SK-N-MC (cell line): ENCODE measurements around the gene PTX3.

Experiments
- DNase-seq: peaks from one replicate; pipeline ENCODE4 v3.0.0-alpha.2; 2011; ENCODE audit warnings: low read depth, low spot score
- H3K27ac ChIP-seq: fragments of 200-600 bp; sonication (generic); 2 replicates; pipeline ENCODE4 v1.5.1; 2016; ENCODE audit warnings: mixed run types
- H3K36me3 ChIP-seq: fragments of 200-600 bp; sonication (generic); 2 replicates; pipeline ENCODE4 v1.6.1; 2017; ENCODE audit warnings: antibody characterized with exemption, low read length, mixed read lengths; ENCODE audit not compliant: insufficient read depth
- H3K4me3 ChIP-seq: fragments of 200-600 bp; sonication (generic); 2 replicates; pipeline ENCODE4 v1.5.1; 2016
- H3K9ac ChIP-seq: fragments of 200-600 bp; sonication (generic); 2 replicates; pipeline ENCODE4 v1.8.0; 2017; ENCODE audit warnings: mixed run types, mixed read lengths; ENCODE audit not compliant: insufficient read length
- H3K9me3 ChIP-seq: fragments of 200-600 bp; sonication (generic); 2 replicates; pipeline ENCODE4 v1.6.1; 2017; ENCODE audit warnings: low read depth, mild to moderate bottlenecking, antibody characterized with exemption, low read length, moderate library complexity, mixed read lengths
- EZH2 ChIP-seq: fragments of 200-600 bp; sonication (generic); IDR thresholded peaks from one replicate; pipeline ENCODE4 v1.6.1; 2017; ENCODE audit warnings: antibody characterized with exemption
- FOXP2 ChIP-seq: optimal IDR thresholded peaks from 2 replicates; pipeline ENCODE3; 2011; ENCODE audit warnings: mild to moderate bottlenecking, moderate library complexity; ENCODE audit not compliant: insufficient read depth; ENCODE audit errors: extremely low read length, control extremely low read depth
- POLR2AphosphoS5 ChIP-seq: IDR thresholded peaks from 2 replicates; pipeline ENCODE4 v1.6.1; 2012; ENCODE audit warnings: mild to moderate bottlenecking, low read depth, low read length, borderline replicate concordance

Gene PTX3

GRCh38 chr3:157459706-157460105 is 23.1 kb downstream of the PTX3 start:
- H3K4me3 ChIP-seq: no peak overlapping the region
- no peak overlapping the region for H3K9ac ChIP-seq
- H3K36me3 ChIP-seq: no peaks in the 10 kb centered on the region
- H3K27ac ChIP-seq: no peak overlapping the region
- H3K9me3 ChIP-seq: no peaks in the 10 kb centered on the region
- TF ChIP-seq FOXP2 (no peak), POLR2AphosphoS5 (no peak), EZH2 (no peak)
- DNase-seq: no peak

GRCh38 chr3:157460253-157460652 is 23.6 kb downstream of the PTX3 start:
- no peak overlapping the region for H3K9ac ChIP-seq
- H3K36me3 ChIP-seq: no peaks in the 10 kb centered on the region
- no peak overlapping the region for H3K4me3 ChIP-seq
- no peaks in the 10 kb centered on the region for H3K9me3 ChIP-seq
- H3K27ac ChIP-seq: no peak overlapping the region
- no peak for DNase-seq
- no peak for TF ChIP-seq FOXP2

- H3K27ac ChIP-seq: no peak overlapping the region
- TF ChIP-seq EZH2 (no peak), FOXP2 (no peak), POLR2AphosphoS5 (no peak)
- H3K4me3 ChIP-seq: no peak overlapping the region
- H3K9me3 ChIP-seq: no peaks in the 10 kb centered on the region
- H3K9ac ChIP-seq: no peak overlapping the region
- no peaks in the 10 kb centered on the region for H3K36me3 ChIP-seq
- no peak for DNase-seq
Observed at GRCh38 chr3:157463816-157464215, 27.2 kb downstream of the PTX3 start.

GRCh38 chr3:157464321-157464720 is 27.7 kb downstream of the PTX3 start:
- H3K4me3 ChIP-seq: no peak overlapping the region
- no peaks in the 10 kb centered on the region for H3K9me3 ChIP-seq
- no peak for DNase-seq
- H3K27ac ChIP-seq: no peak overlapping the region
- no peaks in the 10 kb centered on the region for H3K36me3 ChIP-seq
- H3K9ac ChIP-seq: no peak overlapping the region
- no peak for TF ChIP-seq EZH2
- TF ChIP-seq FOXP2: no peak
- TF ChIP-seq POLR2AphosphoS5: no peak

- H3K4me3 ChIP-seq: no peak overlapping the region
- no peak overlapping the region for H3K9ac ChIP-seq
- no peak for DNase-seq
- H3K9me3 ChIP-seq: no peaks in the 10 kb centered on the region
- no peak for TF ChIP-seq EZH2
- TF ChIP-seq FOXP2: no peak
- no peaks in the 10 kb centered on the region for H3K36me3 ChIP-seq
- no peak overlapping the region for H3K27ac ChIP-seq
Observed at GRCh38 chr3:157465741-157466140, 29.1 kb downstream of the PTX3 start.

GRCh38 chr3:157467200-157467599 is 30.6 kb downstream of the PTX3 start:
- no peak overlapping the region for H3K4me3 ChIP-seq
- H3K9me3 ChIP-seq: no peaks in the 10 kb centered on the region
- H3K27ac ChIP-seq: no peak overlapping the region
- DNase-seq: no peak
- TF ChIP-seq POLR2AphosphoS5: no peak
- TF ChIP-seq EZH2: no peak
- TF ChIP-seq FOXP2: no peak
- H3K9ac ChIP-seq: no peak overlapping the region
- no peaks in the 10 kb centered on the region for H3K36me3 ChIP-seq

GRCh38 chr3:157469561-157470294 is 33.1 kb downstream of the PTX3 start:
- no peaks in the 10 kb centered on the region for H3K9me3 ChIP-seq
- H3K9ac ChIP-seq: no peak overlapping the region
- no peak overlapping the region for H3K27ac ChIP-seq
- H3K36me3 ChIP-seq: no peaks in the 10 kb centered on the region
- TF ChIP-seq POLR2AphosphoS5: no peak
- no peak for TF ChIP-seq FOXP2
- TF ChIP-seq EZH2: no peak
- no peak overlapping the region for H3K4me3 ChIP-seq
- no peak for DNase-seq

- no peak overlapping the region for H3K27ac ChIP-seq
- no peak overlapping the region for H3K4me3 ChIP-seq
- H3K9me3 ChIP-seq: no peaks in the 10 kb centered on the region
- no peak overlapping the region for H3K9ac ChIP-seq
- no peak for DNase-seq
- TF ChIP-seq EZH2 (no peak), POLR2AphosphoS5 (no peak), FOXP2 (no peak)
- H3K36me3 ChIP-seq: no peaks in the 10 kb centered on the region
Observed at GRCh38 chr3:157471064-157471463, 34.4 kb downstream of the PTX3 start.

- Histone ChIP-seq H3K9me3 (no peaks in the 10 kb centered on the region), H3K4me3 (no peak overlapping the region), H3K36me3 (no peaks in the 10 kb centered on the region), H3K27ac (no peak overlapping the region), H3K9ac (no peak overlapping the region)
- TF ChIP-seq EZH2: no peak
- TF ChIP-seq FOXP2: no peak
- no peak for TF ChIP-seq POLR2AphosphoS5
- no peak for DNase-seq
Observed at GRCh38 chr3:157472648-157473047, 36.0 kb downstream of the PTX3 start.
